DLD1 (cell line): Measurements from ENCODE around the gene DPH2.

ENCODE experiments used
- in situ Hi-C: cut with HindIII; loops from 2 replicates; pipeline ENCODE4 v1.10.0; 2017; ENCODE audit warnings: low sequenced_read_pairs

DPH2 gene

GRCh38 chr1:43995984-43996732, 26.3 kb downstream of the DPH2 start:
- in situ Hi-C loops = no loop called here

DNA sequence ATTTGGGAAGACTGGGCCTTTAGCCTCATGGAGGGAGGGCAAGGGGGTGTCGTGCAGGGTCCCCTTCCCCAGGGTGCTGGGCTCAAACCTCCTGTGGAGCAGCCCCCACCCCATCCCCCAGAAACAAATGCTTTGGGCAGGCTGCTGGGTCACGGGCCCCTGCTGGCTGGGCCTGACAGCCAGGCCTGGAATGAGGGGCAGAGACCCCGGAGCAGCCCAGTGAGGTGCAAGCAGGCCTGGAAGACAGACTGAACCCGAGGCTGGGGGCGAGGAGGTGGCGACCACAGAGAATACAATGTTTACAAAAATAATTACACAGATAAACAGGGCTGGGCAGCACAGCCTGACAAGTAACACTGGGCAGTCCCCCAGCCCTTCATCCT, 26.9 kb downstream of the DPH2 start:
- in situ Hi-C loops = no loop called here

- in situ Hi-C loops = no loop called here
Measured at GRCh38 chr1:43997295-43997999, 27.6 kb downstream of the DPH2 start.

- in situ Hi-C loops = no loop called here
Measured at GRCh38 chr1:43998000-43998378, 28.2 kb downstream of the DPH2 start.

GRCh38 chr1:43999455-43999854, 29.6 kb downstream of the DPH2 start:
- in situ Hi-C loops = no loop called here

DNA sequence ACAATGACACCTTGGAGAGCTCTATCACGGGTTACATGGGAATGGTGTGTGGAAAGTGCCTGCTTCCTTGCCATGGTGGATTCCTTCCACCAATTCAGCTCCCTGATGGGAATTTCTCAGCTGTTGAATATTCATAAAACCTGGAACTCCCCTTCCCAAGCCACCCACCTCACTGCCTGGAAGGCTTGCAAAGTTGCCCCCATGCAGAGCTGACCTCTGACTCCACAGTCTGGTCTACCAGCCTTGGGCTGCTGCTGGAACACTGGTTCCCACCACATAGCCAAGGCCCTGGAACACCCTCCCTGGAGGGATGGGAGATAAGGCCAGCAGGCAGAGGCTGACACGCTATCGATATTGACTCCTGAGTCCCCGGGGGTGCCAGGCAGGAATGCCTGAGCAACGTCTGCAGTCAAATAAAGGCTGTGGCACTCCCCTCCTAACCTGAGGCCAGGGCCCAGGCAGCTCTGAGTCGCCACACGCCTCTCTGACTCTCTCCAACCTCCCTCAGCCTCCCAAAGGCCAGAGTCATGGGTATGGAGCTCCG, 30.4 kb downstream of the DPH2 start:
- in situ Hi-C loops = no loop called here

DNA sequence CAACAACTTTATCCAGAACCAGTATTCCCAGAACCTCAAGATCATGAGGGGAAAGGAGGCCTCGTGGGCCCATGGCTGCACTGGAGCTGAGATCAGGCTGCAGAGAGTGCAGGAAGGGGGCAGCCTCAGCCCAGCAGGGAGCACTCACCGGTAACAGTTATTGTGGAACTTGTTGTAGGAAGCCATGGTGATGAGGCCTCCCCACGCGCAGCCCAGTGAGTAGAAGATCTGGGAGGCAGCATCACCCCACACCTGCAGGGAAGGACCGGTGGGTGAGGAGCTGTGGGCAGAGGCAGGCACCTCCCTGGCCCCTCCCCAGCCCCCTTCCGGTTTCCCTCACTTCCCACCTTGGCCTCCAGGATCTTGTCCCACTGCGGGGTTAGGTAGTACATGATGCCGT, 32.4 kb downstream of the DPH2 start:
- in situ Hi-C loops = no loop called here

DNA sequence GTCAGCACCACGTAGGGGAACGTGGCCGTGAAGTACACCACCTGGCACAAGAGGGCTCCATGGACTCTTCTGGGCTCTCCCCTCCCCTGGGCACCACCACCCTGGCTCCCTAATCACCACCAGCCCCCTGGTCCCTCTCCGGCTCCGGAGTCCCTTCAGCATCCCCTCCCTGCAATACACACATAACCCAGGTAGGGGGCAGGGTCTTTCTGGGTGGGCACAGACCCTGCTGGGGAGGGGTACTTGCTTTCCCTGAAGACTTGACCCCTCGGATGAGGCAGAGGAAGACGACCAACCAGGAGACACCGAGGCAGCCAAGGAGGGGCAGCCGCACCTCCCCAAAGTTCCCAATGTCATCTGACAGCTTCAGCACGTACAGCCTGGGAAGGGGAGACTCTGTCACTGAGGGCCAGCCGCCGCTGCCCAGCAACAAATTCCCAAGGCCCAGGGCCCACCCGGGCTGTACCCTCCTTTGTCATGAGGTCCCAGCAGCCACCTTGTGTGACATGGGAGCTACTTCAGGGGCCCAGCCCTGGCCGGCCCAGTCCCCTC, 32.9 kb downstream of the DPH2 start:
- in situ Hi-C loops = no loop called here

GRCh38 chr1:44008259-44008658, 38.4 kb downstream of the DPH2 start:
- in situ Hi-C loops = no loop called here

- in situ Hi-C loops = no loop called here
Measured at GRCh38 chr1:44010935-44011471, 41.2 kb downstream of the DPH2 start.

GRCh38 chr1:44012404-44012803, 42.6 kb downstream of the DPH2 start:
- in situ Hi-C loops = no loop called here

DNA sequence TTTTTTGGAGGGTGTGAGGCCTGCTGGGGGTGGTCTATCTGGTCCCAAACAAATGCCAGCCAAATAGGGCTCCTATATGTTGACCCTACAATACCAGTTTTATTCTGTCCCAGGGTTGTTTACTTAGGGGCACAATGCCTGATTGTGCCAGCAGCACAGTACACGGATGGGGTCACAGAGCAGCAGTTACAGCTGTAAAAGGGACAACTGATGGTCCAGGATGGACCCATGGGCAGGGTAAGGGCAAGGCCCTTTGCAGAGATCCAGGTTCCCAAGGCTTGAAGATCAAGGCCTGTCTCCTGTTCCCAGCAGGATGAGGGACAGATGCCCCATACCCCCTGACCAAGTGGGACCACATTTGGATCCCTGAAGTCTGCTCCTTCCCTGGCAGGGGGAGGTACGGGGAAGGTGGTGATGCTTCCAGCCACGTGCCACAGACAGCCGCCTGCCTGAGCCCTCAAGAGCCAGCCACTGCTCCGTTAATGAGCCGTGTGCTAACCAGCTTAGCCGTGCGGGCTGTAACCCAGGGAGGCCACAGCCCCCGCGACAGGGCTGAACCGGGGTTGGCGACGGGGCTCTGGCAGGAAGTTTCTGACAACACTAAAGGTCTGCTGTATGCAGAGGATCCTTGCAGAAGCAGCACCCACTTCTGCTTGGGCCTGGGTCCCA, 43.3 kb downstream of the DPH2 start:
- in situ Hi-C loops = no loop called here

GRCh38 chr1:44013949-44014348, 44.1 kb downstream of the DPH2 start:
- in situ Hi-C loops = no loop called here

DNA sequence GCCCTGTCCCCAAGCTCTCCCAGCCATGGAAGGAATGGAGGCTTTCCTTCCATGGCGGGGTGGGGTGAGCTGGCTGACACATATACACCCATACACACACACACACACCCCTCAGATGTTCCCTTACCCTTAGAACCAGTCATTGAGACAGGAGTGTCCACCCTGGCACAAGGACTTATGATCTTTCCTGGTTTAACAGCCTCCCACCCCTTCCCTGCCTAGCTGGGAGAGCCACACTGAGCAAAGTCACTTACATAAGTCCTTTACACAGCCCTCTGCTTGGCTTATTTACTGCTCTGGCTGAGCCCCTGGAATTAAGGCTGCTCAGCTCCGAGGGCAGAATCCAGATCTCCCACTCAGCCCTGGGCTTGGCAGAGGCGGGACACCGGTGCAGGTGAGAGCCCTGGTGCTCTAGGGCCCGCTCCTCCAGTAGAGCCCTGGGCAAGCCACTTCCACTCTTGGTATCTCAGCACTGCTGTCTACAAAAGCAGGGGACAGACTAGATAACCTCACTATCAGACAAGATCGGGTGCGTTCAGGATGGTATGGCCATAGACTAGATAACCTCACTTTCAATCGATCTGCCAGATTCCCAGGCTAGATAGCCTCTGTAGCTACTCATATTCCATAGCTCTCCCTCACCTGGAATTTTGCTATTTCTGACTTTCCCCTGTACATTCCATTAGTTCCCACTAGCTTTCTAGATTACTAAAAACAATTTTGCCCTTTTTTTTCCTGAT, 44.7 kb downstream of the DPH2 start:
- in situ Hi-C loops = no loop called here

DNA sequence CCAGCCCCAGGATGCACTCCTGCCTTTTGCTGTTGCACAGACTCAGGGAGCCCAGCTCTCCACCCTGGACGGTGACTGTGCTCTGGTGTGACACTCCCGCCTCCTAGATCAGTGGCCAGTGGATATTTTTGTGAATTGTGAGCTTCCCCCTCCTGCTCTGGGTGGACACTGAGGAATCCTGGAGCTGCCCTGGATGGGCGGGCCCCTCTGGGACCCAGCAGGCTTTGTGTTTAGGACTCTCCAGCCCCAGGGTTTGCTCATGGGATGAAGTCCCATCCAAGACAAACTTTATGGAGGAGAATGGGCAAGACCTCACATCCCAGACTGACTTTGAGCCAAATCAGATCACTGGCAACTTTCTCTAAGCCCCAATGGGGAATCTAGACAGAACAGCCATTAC, 45.4 kb downstream of the DPH2 start:
- in situ Hi-C loops = no loop called here

- in situ Hi-C loops = no loop called here
Measured at GRCh38 chr1:44016041-44016889, 46.5 kb downstream of the DPH2 start.

DNA sequence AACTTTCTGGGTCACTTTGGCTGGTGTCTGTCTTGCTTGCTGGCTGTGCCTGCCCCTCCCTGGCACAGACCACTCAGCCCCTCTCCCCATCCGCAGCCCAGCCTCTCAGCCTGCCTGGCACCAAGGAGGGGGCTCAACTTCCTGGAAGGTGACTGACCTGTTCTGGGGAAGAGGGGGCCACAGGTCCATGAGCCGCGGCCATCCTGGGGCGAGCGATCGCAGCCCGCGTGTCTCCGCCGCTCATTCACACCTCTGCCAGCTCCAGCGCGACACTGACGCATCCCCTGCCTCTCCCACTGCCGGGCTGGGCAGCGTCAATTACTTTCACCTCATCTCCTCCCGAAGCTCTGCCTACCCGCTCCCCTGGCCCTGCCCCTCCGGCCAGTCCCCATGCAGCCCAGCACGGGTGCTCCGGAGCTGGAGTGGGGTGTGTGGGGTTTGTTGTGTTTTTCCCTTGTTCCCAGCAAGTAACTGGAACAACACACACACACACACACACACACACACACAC, 47.1 kb downstream of the DPH2 start:
- in situ Hi-C loops = no loop called here

DNA sequence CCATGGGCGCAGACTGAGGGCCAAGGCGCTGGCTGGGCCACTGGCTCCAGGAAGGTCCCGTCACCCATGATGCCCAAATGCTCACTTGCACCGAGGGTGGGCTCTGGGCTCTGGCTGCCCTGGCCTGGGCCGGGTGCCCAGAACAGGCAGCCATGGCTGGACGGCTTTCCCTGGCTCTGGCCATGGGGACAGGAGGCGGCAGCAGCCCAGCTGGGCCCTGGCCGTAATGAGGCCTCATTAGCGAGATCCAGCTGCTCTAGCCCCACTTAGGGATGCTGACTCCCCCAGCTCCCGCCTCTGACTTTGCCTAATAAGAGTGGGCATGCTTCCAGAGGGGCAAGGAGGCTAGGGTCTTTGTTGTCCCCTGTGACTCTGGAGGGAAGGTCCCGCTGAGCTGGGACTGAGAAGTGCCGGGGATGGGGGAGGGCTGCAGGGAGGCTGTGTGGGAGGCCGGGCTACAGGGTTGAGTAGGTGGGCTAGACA, 49.7 kb downstream of the DPH2 start:
- in situ Hi-C loops = no loop called here

- in situ Hi-C loops = no loop called here
Measured at GRCh38 chr1:44020464-44020863, 50.7 kb downstream of the DPH2 start.
